ENCODE measurements around the gene PEAK1. TPM values are rescaled to one million over a fixed set of nuclear protein-coding genes. Genes with fewer than 3 reads are reported as not detected.
"Not testable (repeated sequence)": the region's sequence is repeated elsewhere in the genome, so short reads cannot be mapped to it uniquely, and the experiment has no call there.

PEAK1 gene
- total and polyA plus RNA-seq, 9 of the 15 experiments (the other 6 are each of a cell fraction or from before 2014, with no cell fraction given) = 0.99 to 22.4 (median 10.8) TPM

DNA sequence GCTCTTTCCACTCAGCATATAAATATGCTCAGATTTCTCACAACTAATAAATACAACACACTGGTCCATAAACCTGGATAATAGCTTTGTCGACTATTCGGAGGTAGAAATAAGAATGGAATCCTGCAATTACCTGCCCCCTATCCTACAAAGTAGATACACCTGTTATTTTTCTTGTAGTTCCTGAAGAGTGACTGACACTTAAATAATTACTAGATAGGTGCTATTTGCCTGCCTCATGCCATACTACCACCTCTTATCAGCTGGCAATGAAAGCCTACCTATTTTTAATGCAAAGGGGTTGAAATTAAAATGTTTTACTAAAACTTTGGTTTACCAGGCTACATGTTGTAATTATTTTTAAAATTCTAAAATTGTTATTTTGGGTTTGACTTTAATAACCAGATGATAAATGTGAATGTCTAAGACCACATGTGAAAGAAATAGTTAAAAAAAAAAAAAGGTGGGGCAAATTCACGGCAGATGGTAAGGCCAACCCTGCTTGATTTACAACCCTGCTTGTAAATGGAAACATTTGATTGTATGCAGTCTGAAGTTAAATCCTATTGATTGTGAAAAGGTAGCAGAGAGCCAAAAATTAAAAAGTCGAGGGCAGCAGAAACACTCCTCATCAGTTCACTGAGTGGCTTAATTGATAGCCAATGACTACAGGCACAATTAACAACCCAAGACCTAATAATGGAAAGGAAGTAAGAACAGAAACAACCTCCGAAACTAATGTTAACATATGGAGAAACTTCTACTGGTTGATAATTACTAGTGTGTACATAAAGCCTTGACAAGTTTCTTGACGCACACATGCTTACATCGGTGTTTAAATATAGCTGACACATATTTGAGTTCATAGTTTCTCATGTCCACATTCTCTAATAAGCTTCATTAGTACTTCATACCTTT, 8.9 kb downstream of the PEAK1 start (continued):
- TF ChIP-seq, protein P1, sequence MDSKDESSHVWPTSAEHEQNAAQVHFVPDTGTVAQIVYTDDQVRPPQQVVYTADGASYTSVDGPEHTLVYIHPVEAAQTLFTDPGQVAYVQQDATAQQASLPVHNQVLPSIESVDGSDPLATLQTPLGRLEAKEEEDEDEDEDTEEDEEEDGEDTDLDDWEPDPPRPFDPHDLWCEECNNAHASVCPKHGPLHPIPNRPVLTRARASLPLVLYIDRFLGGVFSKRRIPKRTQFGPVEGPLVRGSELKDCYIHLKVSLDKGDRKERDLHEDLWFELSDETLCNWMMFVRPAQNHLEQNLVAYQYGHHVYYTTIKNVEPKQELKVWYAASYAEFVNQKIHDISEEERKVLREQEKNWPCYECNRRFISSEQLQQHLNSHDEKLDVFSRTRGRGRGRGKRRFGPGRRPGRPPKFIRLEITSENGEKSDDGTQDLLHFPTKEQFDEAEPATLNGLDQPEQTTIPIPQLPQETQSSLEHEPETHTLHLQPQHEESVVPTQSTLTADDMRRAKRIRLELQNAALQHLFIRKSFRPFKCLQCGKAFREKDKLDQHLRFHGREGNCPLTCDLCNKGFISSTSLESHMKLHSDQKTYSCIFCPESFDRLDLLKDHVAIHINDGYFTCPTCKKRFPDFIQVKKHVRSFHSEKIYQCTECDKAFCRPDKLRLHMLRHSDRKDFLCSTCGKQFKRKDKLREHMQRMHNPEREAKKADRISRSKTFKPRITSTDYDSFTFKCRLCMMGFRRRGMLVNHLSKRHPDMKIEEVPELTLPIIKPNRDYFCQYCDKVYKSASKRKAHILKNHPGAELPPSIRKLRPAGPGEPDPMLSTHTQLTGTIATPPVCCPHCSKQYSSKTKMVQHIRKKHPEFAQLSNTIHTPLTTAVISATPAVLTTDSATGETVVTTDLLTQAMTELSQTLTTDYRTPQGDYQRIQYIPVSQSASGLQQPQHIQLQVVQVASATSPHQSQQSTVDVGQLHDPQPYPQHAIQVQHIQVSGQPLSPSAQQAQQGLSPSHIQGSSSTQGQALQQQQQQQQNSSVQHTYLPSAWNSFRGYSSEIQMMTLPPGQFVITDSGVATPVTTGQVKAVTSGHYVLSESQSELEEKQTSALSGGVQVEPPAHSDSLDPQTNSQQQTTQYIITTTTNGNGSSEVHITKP (IDR thresholded peaks at IDR 0.05; ENCODE audit: partially characterized antibody) = no peak

DNA sequence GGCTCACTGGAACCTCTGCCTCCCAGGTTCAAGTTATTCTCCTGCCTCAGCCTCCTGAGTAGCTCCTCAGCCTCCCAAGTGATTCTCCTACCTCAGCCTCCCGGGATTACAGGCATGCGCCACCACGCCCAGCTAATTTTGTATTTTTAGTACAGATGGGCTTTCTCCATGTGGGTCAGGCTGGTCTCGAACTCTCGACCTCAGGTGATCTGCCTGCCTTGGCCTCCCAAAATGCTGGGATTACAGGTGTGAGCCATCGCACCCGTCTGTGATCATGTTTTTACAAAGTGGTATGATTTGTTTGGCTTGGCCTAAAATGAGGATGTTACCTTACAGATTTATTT, 9.8 kb downstream of the PEAK1 start:
- BruUV-seq (replicated peaks); intact Hi-C loops (cut with micrococcal nuclease); H3K4me3 ChIP-seq; H3K9ac ChIP-seq (ENCODE audit: insufficient read depth in 1 of 2, low read depth in 2 of 2, low read length in 2 of 2); H3K36me3 ChIP-seq (ENCODE audit: control insufficient read depth, insufficient read depth, low read length); DNase-seq (ENCODE audit: extremely low read depth in 1 of 4, low spot score in 3 of 4); H3K4me2 ChIP-seq (ENCODE audit: insufficient read depth, low read length); H2AFZ ChIP-seq (ENCODE audit: low read depth, low read length); H4K20me1 ChIP-seq (replicated peaks; ENCODE audit: control insufficient read depth, insufficient read depth, low read length); CTCF ChIA-PET (ENCODE audit: low intra/inter-chr PET ratio); H3K27ac ChIP-seq (ENCODE audit: extremely low read depth, low read depth, low read length); H3K9me3 ChIP-seq (replicated peaks; ENCODE audit: control insufficient read depth, insufficient read depth, low read depth, low read length); FAIRE-seq; in situ Hi-C loops (cut with MboI); ATAC-seq; H3K27me3 ChIP-seq (ENCODE audit: control insufficient read depth in 2 of 2, insufficient read depth in 2 of 2, low read length in 2 of 2); H3K9me1 ChIP-seq (ENCODE audit: control insufficient read depth, insufficient read depth, low read length): not testable (repeated sequence)
- POLR2A ChIA-PET = interaction anchor here (0.6 kb wide), 1 partner anchor 75 kb away, joined by 3 read pairs; no protein-coding TSS in a partner anchor
- Histone ChIP-seq H3K4me1 (replicated peaks in 1 of 2; ENCODE audit: control insufficient read depth in 2 of 2, insufficient read depth in 2 of 2, low read length in 2 of 2) (peaks cover 9 to 26% of the 10 kb centered on the region in 2 experiments), H3K79me2 (ENCODE audit: control insufficient read depth, insufficient read depth, low read length) (peaks cover 80% of the 10 kb centered on the region)
- WGBS (ENCODE audit: insufficient coverage, low coverage, missing lambda C conversion rate) = 89% methylated on average over 5 of the region's 7 CpGs

All from K562 (cell line).